CD4-positive, alpha-beta T cell treated with Interleukin-2 at 100 ng/mL for 4 hours (primary cell): ENCODE results near the gene NPAS3.

ENCODE experiments used
- DNase-seq: peaks from one replicate; pipeline ENCODE4 v3.0.0-alpha.2; 2020; ENCODE audit warnings: low spot score

NPAS3 gene

GRCh38 chr14:33717866-33718265, 779.2 kb downstream of the NPAS3 start:
- no peak for DNase-seq

- DNase-seq = no peak
Measured at GRCh38 chr14:33720284-33720787, 781.7 kb downstream of the NPAS3 start.

GRCh38 chr14:33726685-33727084, 788.0 kb downstream of the NPAS3 start:
- DNase-seq = no peak

- DNase-seq = no peak
Measured at GRCh38 chr14:33727606-33728005, 788.9 kb downstream of the NPAS3 start.

GRCh38 chr14:33728010-33728498, 789.4 kb downstream of the NPAS3 start:
- DNase-seq = no peak

GRCh38 chr14:33730156-33730555, 791.5 kb downstream of the NPAS3 start:
- DNase-seq = no peak

GRCh38 chr14:33732175-33732574, 793.5 kb downstream of the NPAS3 start:
- DNase-seq = no peak

GRCh38 chr14:33733310-33733709, 794.6 kb downstream of the NPAS3 start:
- no peak for DNase-seq

- DNase-seq = no peak
Measured at GRCh38 chr14:33733721-33734120, 795.0 kb downstream of the NPAS3 start.

GRCh38 chr14:33734387-33734786, 795.7 kb downstream of the NPAS3 start:
- no peak for DNase-seq

- no peak for DNase-seq
Measured at GRCh38 chr14:33736299-33736825, 797.7 kb downstream of the NPAS3 start.

- DNase-seq = no peak
Measured at GRCh38 chr14:33736979-33737378, 798.3 kb downstream of the NPAS3 start.

- DNase-seq = no peak
Measured at GRCh38 chr14:33737446-33737845, 798.8 kb downstream of the NPAS3 start.

GRCh38 chr14:33738029-33738428, 799.4 kb downstream of the NPAS3 start:
- DNase-seq = no peak

GRCh38 chr14:33738491-33738890, 799.8 kb downstream of the NPAS3 start:
- DNase-seq = no peak

GRCh38 chr14:33740531-33740930, 801.9 kb downstream of the NPAS3 start:
- no peak for DNase-seq

- no peak for DNase-seq
Measured at GRCh38 chr14:33742166-33742565, 803.5 kb downstream of the NPAS3 start.

GRCh38 chr14:33745163-33745562, 806.5 kb downstream of the NPAS3 start:
- DNase-seq = no peak

- no peak for DNase-seq
Measured at GRCh38 chr14:33747749-33748148, 809.1 kb downstream of the NPAS3 start.

- DNase-seq = no peak
Measured at GRCh38 chr14:33754261-33754660, 815.6 kb downstream of the NPAS3 start.

GRCh38 chr14:33755358-33755757, 816.7 kb downstream of the NPAS3 start:
- DNase-seq = no peak

- no peak for DNase-seq
Measured at GRCh38 chr14:33756833-33757232, 818.2 kb downstream of the NPAS3 start.

GRCh38 chr14:33758547-33758946, 819.9 kb downstream of the NPAS3 start:
- DNase-seq = no peak

- DNase-seq = no peak
Measured at GRCh38 chr14:33762161-33762851, 823.6 kb downstream of the NPAS3 start.
